22Rv1 (cell line): Measurements from ENCODE around the gene MMADHC.

Experiments used
- ZFX ChIP-seq: fragments of 450-650 bp; IDR thresholded peaks from 2 replicates; pipeline ENCODE4 v1.6.1; 2017; ENCODE audit warnings: antibody characterized with exemption, borderline replicate concordance
- TF ChIP-seq, protein P1 (sequence below): fragments of 450-650 bp; IDR thresholded peaks from 2 replicates; pipeline ENCODE4 v1.5.1; 2017; ENCODE audit warnings: mild to moderate bottlenecking

- TF ChIP-seq, protein P1, sequence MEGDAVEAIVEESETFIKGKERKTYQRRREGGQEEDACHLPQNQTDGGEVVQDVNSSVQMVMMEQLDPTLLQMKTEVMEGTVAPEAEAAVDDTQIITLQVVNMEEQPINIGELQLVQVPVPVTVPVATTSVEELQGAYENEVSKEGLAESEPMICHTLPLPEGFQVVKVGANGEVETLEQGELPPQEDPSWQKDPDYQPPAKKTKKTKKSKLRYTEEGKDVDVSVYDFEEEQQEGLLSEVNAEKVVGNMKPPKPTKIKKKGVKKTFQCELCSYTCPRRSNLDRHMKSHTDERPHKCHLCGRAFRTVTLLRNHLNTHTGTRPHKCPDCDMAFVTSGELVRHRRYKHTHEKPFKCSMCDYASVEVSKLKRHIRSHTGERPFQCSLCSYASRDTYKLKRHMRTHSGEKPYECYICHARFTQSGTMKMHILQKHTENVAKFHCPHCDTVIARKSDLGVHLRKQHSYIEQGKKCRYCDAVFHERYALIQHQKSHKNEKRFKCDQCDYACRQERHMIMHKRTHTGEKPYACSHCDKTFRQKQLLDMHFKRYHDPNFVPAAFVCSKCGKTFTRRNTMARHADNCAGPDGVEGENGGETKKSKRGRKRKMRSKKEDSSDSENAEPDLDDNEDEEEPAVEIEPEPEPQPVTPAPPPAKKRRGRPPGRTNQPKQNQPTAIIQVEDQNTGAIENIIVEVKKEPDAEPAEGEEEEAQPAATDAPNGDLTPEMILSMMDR, result no peak
- no peak for TF ChIP-seq ZFX
Observed at GRCh38 chr2:149566652-149567051, 20.9 kb downstream of the MMADHC start.
